GF-D8 (cell line): ENCODE data around the gene SETSIP.
"Not testable (repeated sequence)": the region's sequence is repeated elsewhere in the genome, so short reads cannot be mapped to it uniquely, and the experiment has no call there.

Experiments
- DNase-seq: peaks from one replicate; lab custom pipeline; 2025; lab: John Stamatoyannopoulos, UW

The SETSIP gene

GRCh38 chr1:92075311-92075710 lies at the start of gene SETSIP:
Gene SETSIP, minus strand, starts transcription at chr1:92075411. Its CDS starts 0 bp downstream, at chr1:92075411.
- no peak for DNase-seq

- no peak for DNase-seq
Observed at GRCh38 chr1:92123868-92124267, 48.7 kb upstream of the SETSIP start.

- no peak for DNase-seq
Observed at GRCh38 chr1:92118826-92119225, 43.6 kb upstream of the SETSIP start.

- DNase-seq: no peak
Observed at GRCh38 chr1:92117526-92117925, 42.3 kb upstream of the SETSIP start.

GRCh38 chr1:92108631-92109030 lies 33.4 kb upstream of the SETSIP start:
- DNase-seq: no peak

- no peak for DNase-seq
Observed at GRCh38 chr1:92105546-92106081, 30.4 kb upstream of the SETSIP start.

- peak; percentile 35 for DNase-seq
Observed at GRCh38 chr1:92096317-92096716, 21.1 kb upstream of the SETSIP start.

- no peak for DNase-seq
Observed at GRCh38 chr1:92095874-92096273, 20.7 kb upstream of the SETSIP start.

GRCh38 chr1:92094595-92094994 lies 19.4 kb upstream of the SETSIP start:
- no peak for DNase-seq

- no peak for DNase-seq
Observed at GRCh38 chr1:92094090-92094489, 18.9 kb upstream of the SETSIP start.

- no peak for DNase-seq
Observed at GRCh38 chr1:92091625-92092024, 16.4 kb upstream of the SETSIP start.

GRCh38 chr1:92087542-92087941 lies 12.3 kb upstream of the SETSIP start:
- DNase-seq: no peak

GRCh38 chr1:92085727-92086126 lies 10.5 kb upstream of the SETSIP start:
- DNase-seq: no peak

GRCh38 chr1:92084651-92085050 lies 9.4 kb upstream of the SETSIP start:
- DNase-seq: no peak

- no peak for DNase-seq
Observed at GRCh38 chr1:92081031-92081430, 5.8 kb upstream of the SETSIP start.

GRCh38 chr1:92080128-92080985 lies 5.1 kb upstream of the SETSIP start, which contains the start of gene BTBD8:
Gene BTBD8, plus strand, starts transcription at chr1:92080345. Its CDS starts 227 bp downstream, at chr1:92080572.
- no peak for DNase-seq

GRCh38 chr1:92079441-92079840 lies 4.2 kb upstream of the SETSIP start:
- DNase-seq: no peak

- DNase-seq: not testable (repeated sequence)
Observed at GRCh38 chr1:92078077-92078476, 2.9 kb upstream of the SETSIP start.

- DNase-seq: no peak
Observed at GRCh38 chr1:92076363-92076762, 1.2 kb upstream of the SETSIP start.

GRCh38 chr1:92074446-92074845 lies 765 bp downstream of the SETSIP start:
- not testable (repeated sequence) for DNase-seq

- no peak for DNase-seq
Observed at GRCh38 chr1:92070892-92071291, 4.3 kb downstream of the SETSIP start.

- DNase-seq: no peak
Observed at GRCh38 chr1:92066321-92066720, 8.9 kb downstream of the SETSIP start.

GRCh38 chr1:92065042-92065441 lies 10.2 kb downstream of the SETSIP start:
- no peak for DNase-seq

- no peak for DNase-seq
Observed at GRCh38 chr1:92051948-92052347, 23.3 kb downstream of the SETSIP start.
